Activated naive CD4-positive, alpha-beta T cell treated with Interleukin-2 at 50 U/mL for 16 hours (primary cell): ENCODE measurements around the gene TTC23.
"Not testable (repeated sequence)": the region's sequence is repeated elsewhere in the genome, so short reads cannot be mapped to it uniquely, and the experiment has no call there.

ENCODE experiments used
- DNase-seq: peaks from one replicate; pipeline ENCODE4 v3.0.0-alpha.2; 2020

Gene TTC23

GRCh38 chr15:99248000-99248715 lies 1.2 kb downstream of the TTC23 start:
- no peak for DNase-seq

- no peak for DNase-seq
Observed at GRCh38 chr15:99247062-99247461, 2.3 kb downstream of the TTC23 start.

- no peak for DNase-seq
Observed at GRCh38 chr15:99244306-99244705, 5.1 kb downstream of the TTC23 start.

- DNase-seq = no peak
Observed at GRCh38 chr15:99241752-99242151, 7.6 kb downstream of the TTC23 start.

GRCh38 chr15:99239545-99240198 lies 9.7 kb downstream of the TTC23 start:
- no peak for DNase-seq

GRCh38 chr15:99238849-99239248 lies 10.5 kb downstream of the TTC23 start:
- DNase-seq = no peak

GRCh38 chr15:99234160-99234559 lies 15.2 kb downstream of the TTC23 start:
- not testable (repeated sequence) for DNase-seq

- no peak for DNase-seq
Observed at GRCh38 chr15:99232740-99233139, 16.6 kb downstream of the TTC23 start.

GRCh38 chr15:99230867-99231266 lies 18.5 kb downstream of the TTC23 start:
- no peak for DNase-seq

GRCh38 chr15:99228120-99228770 lies 21.1 kb downstream of the TTC23 start:
- DNase-seq = no peak

GRCh38 chr15:99226802-99227201 lies 22.6 kb downstream of the TTC23 start:
- no peak for DNase-seq

GRCh38 chr15:99224372-99225214 lies 24.8 kb downstream of the TTC23 start:
- no peak for DNase-seq

GRCh38 chr15:99213187-99213811 lies 36.1 kb downstream of the TTC23 start:
- DNase-seq = peak; percentile 56

- no peak for DNase-seq
Observed at GRCh38 chr15:99212406-99212805, 37.0 kb downstream of the TTC23 start.

- DNase-seq = no peak
Observed at GRCh38 chr15:99211926-99212325, 37.5 kb downstream of the TTC23 start.

- DNase-seq = no peak
Observed at GRCh38 chr15:99210334-99210733, 39.0 kb downstream of the TTC23 start.

GRCh38 chr15:99209326-99209725 lies 40.1 kb downstream of the TTC23 start:
- no peak for DNase-seq

GRCh38 chr15:99207672-99208071 lies 41.7 kb downstream of the TTC23 start:
- DNase-seq = no peak

- DNase-seq = no peak
Observed at GRCh38 chr15:99202176-99202552, 47.2 kb downstream of the TTC23 start.

GRCh38 chr15:99201408-99202175 lies 47.8 kb downstream of the TTC23 start:
- no peak for DNase-seq

- DNase-seq = no peak
Observed at GRCh38 chr15:99197856-99198255, 51.5 kb downstream of the TTC23 start.

GRCh38 chr15:99192181-99192580 lies 57.2 kb downstream of the TTC23 start:
- not testable (repeated sequence) for DNase-seq
